ENCODE measurements around the gene ESPL1.

Gene ESPL1

GRCh38 chr12:53239643-53240258 is 28.3 kb upstream of the ESPL1 start:
- ChIA-PET CTCF (interaction anchor here (0.6 kb wide), 1 partner anchor 228 kb away, joined by 3 read pairs; no protein-coding TSS in a partner anchor), POLR2A (no interaction called here)
- DNase-seq (ENCODE audit: extremely low spot score) = no peak
- TF ChIP-seq CTBP1 (IDR thresholded peaks at IDR 0.05; ENCODE audit: borderline replicate concordance) = no peak
- no peak for TF ChIP-seq ARNT (IDR thresholded peaks at IDR 0.05)
- TF ChIP-seq TARDBP (IDR thresholded peaks at IDR 0.05) = no peak
- TF ChIP-seq LEF1 (IDR thresholded peaks at IDR 0.05; ENCODE audit: borderline replicate concordance) = no peak
- no peak for TF ChIP-seq ELF4 (IDR thresholded peaks at IDR 0.05)
- TF ChIP-seq ZNF384 (IDR thresholded peaks at IDR 0.05) = no peak
- no peak for TF ChIP-seq BHLHE40 (IDR thresholded peaks at IDR 0.05; ENCODE audit: borderline replicate concordance)
- no peak for TF ChIP-seq SP1 (IDR thresholded peaks at IDR 0.05)
- no peak for TF ChIP-seq FOXM1 (IDR thresholded peaks at IDR 0.05; ENCODE audit: borderline replicate concordance)
- no peak for TF ChIP-seq HDGF (IDR thresholded peaks at IDR 0.05; ENCODE audit: borderline replicate concordance)
- TF ChIP-seq PKNOX1 (IDR thresholded peaks at IDR 0.05) = no peak
- TF ChIP-seq NFRKB (IDR thresholded peaks at IDR 0.05) = no peak

GRCh38 chr12:53241623-53242412 is 26.3 kb upstream of the ESPL1 start:
- ChIA-PET POLR2A (interaction anchor here (1.0 kb wide), 1 partner anchor 10 kb away, joined by 3 read pairs; a partner anchor contains a TSS), CTCF (interaction anchor here (0.5 to 1.7 kb wide), 4 partner anchors 28 to 49 kb away, joined by 3 to 7 read pairs (median 4); no protein-coding TSS in a partner anchor)
- no peak for DNase-seq (ENCODE audit: extremely low spot score)
- TF ChIP-seq FOXA1 (IDR thresholded peaks at IDR 0.05) (no peak), L3MBTL2 (conservative IDR thresholded peaks at IDR 0.05) (no peak), LEF1 (IDR thresholded peaks at IDR 0.05; ENCODE audit: borderline replicate concordance) (no peak), SP1 (IDR thresholded peaks at IDR 0.05) (no peak), SUZ12 (IDR thresholded peaks at IDR 0.05) (no peak), PKNOX1 (IDR thresholded peaks at IDR 0.05) (no peak), FOXM1 (IDR thresholded peaks at IDR 0.05; ENCODE audit: borderline replicate concordance) (no peak), ZNF384 (IDR thresholded peaks at IDR 0.05) (no peak), ELF4 (IDR thresholded peaks at IDR 0.05) (no peak), BHLHE40 (IDR thresholded peaks at IDR 0.05; ENCODE audit: borderline replicate concordance) (no peak), ARNT (IDR thresholded peaks at IDR 0.05) (no peak)

GRCh38 chr12:53244337-53244736 is 23.8 kb upstream of the ESPL1 start:
- ChIA-PET POLR2A (no interaction called here), CTCF (interaction anchor here (0.8 to 1.4 kb wide), 2 partner anchors 23 to 31 kb away, joined by 3 to 5 read pairs; partner anchors contain the start of gene ESPL1)
- DNase-seq (ENCODE audit: extremely low spot score) = no peak
- TF ChIP-seq BHLHE40 (IDR thresholded peaks at IDR 0.05; ENCODE audit: borderline replicate concordance) (no peak), ZNF384 (IDR thresholded peaks at IDR 0.05) (no peak), PKNOX1 (IDR thresholded peaks at IDR 0.05) (no peak), SUZ12 (IDR thresholded peaks at IDR 0.05) (no peak), CTBP1 (IDR thresholded peaks at IDR 0.05; ENCODE audit: borderline replicate concordance) (no peak), TARDBP (IDR thresholded peaks at IDR 0.05) (no peak), ELF4 (IDR thresholded peaks at IDR 0.05) (no peak), FOXA1 (IDR thresholded peaks at IDR 0.05) (no peak), SP1 (IDR thresholded peaks at IDR 0.05) (no peak), FOXM1 (IDR thresholded peaks at IDR 0.05; ENCODE audit: borderline replicate concordance) (no peak), FOXK2 (IDR thresholded peaks at IDR 0.05) (no peak), ARNT (IDR thresholded peaks at IDR 0.05) (no peak), L3MBTL2 (conservative IDR thresholded peaks at IDR 0.05) (no peak), LEF1 (IDR thresholded peaks at IDR 0.05; ENCODE audit: borderline replicate concordance) (no peak), NFRKB (IDR thresholded peaks at IDR 0.05) (no peak), HDGF (IDR thresholded peaks at IDR 0.05; ENCODE audit: borderline replicate concordance) (no peak)

GRCh38 chr12:53245286-53245685 is 22.8 kb upstream of the ESPL1 start:
- TF ChIP-seq LEF1 (IDR thresholded peaks at IDR 0.05; ENCODE audit: borderline replicate concordance) = no peak
- TF ChIP-seq SP1 (IDR thresholded peaks at IDR 0.05) = no peak
- no peak for TF ChIP-seq FOXA1 (IDR thresholded peaks at IDR 0.05)
- TF ChIP-seq NFRKB (IDR thresholded peaks at IDR 0.05) = no peak
- TF ChIP-seq FOXM1 (IDR thresholded peaks at IDR 0.05; ENCODE audit: borderline replicate concordance) = no peak
- no peak for TF ChIP-seq ELF4 (IDR thresholded peaks at IDR 0.05)
- TF ChIP-seq HDGF (IDR thresholded peaks at IDR 0.05; ENCODE audit: borderline replicate concordance) = no peak
- TF ChIP-seq CTBP1 (IDR thresholded peaks at IDR 0.05; ENCODE audit: borderline replicate concordance) = no peak
- TF ChIP-seq ARNT (IDR thresholded peaks at IDR 0.05) = no peak
- no peak for TF ChIP-seq PKNOX1 (IDR thresholded peaks at IDR 0.05)
- TF ChIP-seq TARDBP (IDR thresholded peaks at IDR 0.05) = no peak
- TF ChIP-seq FOXK2 (IDR thresholded peaks at IDR 0.05) = no peak
- DNase-seq (ENCODE audit: extremely low spot score) = no peak
- CTCF ChIA-PET = no interaction called here
- POLR2A ChIA-PET = no interaction called here
